ENCODE measurements around the gene DHRS7B.
"Not testable (repeated sequence)": the region's sequence is repeated elsewhere in the genome, so short reads cannot be mapped to it uniquely, and the experiment has no call there.

DHRS7B gene

DNA sequence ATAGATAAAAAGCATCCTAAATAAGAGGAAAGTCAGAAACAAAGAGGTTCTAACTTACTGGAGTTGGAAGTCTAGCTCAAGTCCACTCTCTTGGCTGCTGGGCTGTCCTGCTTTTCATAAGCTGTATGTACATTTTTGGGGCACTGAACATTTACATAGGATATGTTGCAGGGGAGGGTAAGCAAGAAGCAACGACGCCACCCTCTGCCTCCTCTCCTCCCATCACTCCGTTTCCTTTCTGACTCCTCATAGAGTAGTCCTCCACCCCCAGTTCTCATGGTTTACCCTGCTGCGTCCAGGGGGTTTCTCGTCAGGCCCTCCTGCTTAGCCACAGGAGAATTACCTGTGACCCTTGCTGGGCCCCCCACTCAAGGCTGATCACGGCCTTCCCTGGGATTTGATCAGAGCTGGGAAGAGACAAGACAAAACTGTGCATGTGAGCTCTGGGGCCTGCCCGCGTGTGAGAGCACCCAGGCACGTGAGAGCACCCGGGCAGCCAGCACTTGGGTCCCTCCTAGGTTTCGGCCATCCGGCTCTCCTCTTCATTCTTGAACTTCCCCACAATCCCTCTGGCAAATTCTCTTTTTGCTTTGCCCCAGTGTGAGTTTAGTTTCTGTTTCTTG lies 50.1 kb downstream of the DHRS7B start:
- DNase-seq (ENCODE audit: low read depth in 2 of 3, low spot score in 1 of 3), result no peak

DNA sequence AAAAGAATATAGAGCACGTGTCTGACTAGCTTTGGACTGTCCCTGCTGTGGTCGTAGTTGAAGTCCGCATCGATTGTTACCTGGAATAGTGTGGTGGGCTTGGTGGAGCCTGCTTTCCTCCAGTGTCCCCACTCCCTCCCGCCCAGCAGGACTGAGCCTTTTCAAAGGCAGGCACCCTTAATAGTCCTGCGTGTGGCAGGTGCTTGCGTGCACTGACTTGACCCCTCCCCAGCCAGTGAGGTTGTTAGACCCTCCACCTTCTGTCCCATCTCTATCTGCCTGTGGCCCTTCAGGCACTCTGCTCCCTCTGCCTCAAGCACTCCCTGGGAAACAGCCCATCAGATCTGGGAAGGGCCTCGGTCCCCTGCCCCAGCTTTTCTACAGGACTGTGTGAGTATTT lies 50.6 kb downstream of the DHRS7B start:
- DNase-seq (ENCODE audit: low read depth in 2 of 3, low spot score in 1 of 3), result no peak

DNA sequence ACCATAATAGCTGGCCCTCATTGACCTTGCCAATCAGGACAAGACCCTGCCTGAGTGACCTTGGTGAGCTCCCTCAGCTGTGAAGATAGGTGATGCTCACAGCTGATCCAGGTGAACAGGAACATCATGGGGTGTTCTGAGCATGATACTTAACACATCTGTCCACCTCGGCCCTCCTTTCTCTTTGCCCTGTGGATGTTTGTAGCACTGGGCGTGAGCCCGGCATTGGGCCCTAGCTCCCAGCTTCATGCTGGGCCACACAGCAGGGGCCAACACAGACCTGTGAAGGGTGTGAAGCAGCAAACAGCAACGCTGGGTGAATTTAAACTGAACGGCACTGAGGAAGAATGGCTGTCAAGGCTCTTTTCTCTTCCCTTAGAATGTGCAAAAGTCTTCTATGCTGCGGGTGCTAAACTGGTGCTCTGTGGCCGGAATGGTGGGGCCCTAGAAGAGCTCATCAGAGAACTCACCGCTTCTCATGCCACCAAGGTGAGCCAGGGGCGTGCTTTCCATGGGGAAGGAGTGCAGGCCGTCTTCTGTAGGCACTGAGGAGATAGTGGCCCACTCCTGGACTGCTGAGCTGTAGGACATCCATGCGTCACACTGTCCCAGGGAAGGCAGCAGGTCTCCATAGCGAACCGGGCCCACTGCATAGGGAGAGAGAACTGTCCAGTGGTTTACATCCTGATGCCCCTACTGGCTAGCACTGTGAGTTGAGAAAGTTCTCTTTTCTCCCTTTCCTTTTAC lies 51.3 kb downstream of the DHRS7B start:
- no peak for DNase-seq (ENCODE audit: low read depth in 2 of 3, low spot score in 1 of 3)

DNA sequence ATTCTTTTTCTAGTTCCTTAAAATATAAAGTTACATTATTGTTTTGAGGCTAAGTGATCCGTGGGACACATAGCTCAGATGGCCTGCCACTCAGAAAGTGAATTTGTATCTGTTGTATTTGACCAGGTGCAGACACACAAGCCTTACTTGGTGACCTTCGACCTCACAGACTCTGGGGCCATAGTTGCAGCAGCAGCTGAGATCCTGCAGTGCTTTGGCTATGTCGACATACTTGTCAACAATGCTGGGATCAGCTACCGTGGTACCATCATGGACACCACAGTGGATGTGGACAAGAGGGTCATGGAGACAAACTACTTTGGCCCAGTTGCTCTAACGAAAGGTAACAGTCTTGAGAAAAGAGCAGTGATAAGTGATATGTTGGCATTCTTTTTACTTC lies 56.7 kb downstream of the DHRS7B start:
- DNase-seq (ENCODE audit: low read depth in 2 of 3, low spot score in 1 of 3), result no peak

DNA sequence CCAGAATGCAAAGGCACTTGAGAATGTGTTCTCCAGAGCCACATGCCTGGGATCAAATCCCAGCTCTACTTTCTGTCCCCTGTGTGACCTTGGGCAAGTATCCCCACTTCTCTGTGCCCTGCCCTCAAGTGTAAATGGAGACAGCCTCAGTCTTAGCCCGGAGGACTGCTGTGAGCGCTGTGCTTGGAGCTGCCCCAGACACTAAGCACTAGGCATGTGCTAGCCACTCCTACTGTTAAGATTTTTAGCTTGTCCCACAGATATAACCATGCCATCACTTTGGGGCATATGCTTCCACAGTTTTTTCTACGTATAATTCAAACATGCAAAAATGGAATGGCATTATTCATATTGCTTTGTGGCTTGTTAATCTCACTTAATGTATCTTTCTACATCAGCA lies 57.8 kb downstream of the DHRS7B start:
- no peak for DNase-seq (ENCODE audit: low read depth in 2 of 3, low spot score in 1 of 3)

DNA sequence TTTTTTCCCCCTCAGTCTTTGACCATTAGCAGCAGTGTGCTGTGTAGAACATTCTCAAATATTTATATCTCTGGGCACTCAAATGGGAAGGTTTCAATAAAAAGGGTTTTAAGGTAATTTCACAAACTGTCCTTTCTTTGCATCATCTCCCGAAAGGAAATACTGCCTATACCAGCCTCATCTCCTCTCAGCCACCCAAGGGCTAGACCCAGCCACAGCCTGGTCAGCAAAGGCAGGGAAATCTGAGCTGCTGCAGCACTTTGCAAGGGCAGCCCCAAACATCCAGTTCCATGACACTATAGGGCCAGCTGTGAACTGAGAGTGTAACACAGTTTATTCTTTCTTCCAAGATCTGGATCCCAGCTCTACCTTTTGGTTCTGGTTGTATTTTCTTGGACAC lies 58.3 kb downstream of the DHRS7B start:
- DNase-seq (ENCODE audit: low read depth in 2 of 3, low spot score in 1 of 3), result no peak

DNA sequence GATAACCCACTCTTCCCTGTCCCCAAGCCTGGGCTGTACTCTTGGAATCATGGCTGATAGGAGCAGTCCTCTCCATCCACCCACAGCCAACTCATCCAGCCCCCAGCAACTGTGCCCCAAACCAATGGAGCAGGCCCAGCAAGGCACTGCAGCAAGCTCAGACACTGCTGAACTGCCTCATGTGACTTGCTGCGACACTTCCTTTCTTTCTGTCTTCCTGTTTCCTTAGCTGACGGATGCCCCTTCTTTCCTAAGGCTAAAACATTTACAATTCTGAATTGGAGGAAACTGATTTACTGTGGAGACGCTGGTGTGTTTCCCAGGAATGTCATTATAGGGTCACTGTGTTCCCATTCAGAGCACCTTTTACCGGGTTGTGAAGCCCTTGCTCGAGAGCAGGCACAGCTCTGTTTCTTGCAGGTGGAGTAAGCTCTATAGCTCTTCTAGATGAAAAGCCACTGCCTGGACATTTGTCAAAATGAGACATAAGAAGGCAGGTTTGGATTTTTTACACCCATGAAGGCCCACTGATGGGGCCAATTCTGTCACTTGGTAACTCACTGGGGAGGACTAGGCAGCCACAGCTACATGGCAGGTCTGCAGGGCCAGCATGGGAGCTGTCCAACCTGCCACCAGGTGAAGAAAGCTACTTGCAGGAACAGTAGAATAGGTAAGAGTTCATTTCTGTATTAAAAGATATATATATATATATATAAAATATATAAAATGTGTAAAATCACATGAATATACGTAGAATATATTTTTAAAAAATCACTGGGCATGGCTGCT lies 59.8 kb downstream of the DHRS7B start:
- DNase-seq (ENCODE audit: low read depth in 2 of 3, low spot score in 1 of 3), result no peak

DNA sequence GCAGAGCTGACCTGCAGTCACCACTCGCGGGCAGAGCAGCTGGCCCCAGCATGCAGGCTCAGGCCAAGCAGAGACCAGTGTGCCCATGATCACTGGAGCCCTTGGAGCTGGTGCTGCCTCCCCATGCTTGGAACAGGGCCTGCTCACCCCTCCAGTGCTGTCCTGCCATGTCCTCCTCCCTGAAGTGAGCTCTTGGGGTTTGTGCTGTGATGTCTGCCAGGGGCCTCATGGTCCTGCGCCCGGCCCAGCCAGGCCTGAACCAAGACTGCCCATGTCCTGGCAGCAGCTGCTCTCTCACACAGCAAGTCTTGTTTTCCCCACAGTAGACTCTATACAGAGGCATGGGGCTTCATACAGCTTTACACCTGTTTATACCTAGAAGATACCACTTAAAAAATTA lies 62.6 kb downstream of the DHRS7B start:
- DNase-seq (ENCODE audit: low read depth in 2 of 3, low spot score in 1 of 3), result no peak

DNA sequence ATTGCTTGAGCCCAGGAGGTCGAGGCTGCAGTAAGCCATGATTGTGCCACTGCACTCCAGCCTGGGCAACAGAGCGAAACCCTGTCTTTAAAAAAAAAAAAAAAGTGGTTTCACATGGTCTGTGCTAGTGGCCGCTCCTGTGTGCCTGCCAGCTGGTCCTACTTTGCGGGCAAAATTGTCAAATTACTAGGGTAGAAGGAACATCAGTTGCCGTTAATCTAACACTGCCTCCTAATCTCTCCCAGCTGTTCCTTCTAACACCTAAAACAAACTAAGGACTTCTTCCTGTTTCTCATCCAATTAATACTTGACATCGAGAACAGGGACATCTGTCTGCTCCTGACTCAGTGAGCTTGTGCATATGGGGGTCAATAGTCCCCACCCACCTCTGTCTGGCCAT lies 63.3 kb downstream of the DHRS7B start:
- no peak for DNase-seq (ENCODE audit: low read depth in 2 of 3, low spot score in 1 of 3)

DNA sequence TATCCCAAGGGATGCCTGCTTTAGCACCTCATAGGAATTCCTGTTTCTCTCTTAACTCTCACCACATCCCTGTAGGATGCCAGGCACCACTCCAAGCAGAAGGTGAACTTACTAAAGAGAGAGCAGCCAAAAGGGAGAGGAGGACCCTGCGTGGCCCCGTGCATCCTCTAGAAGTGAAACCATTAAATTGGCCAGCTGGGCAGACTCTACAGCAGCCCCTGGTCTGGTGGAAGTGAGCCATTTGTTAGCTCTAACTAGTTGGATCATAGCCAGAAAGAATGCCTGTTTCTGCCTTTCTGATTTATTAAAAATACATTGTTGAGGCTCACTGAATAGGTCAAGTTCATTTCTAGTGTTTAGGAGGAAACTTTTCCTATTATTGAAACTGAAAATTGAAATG lies 64.9 kb downstream of the DHRS7B start:
- no peak for DNase-seq (ENCODE audit: low read depth in 2 of 3, low spot score in 1 of 3)

DNA sequence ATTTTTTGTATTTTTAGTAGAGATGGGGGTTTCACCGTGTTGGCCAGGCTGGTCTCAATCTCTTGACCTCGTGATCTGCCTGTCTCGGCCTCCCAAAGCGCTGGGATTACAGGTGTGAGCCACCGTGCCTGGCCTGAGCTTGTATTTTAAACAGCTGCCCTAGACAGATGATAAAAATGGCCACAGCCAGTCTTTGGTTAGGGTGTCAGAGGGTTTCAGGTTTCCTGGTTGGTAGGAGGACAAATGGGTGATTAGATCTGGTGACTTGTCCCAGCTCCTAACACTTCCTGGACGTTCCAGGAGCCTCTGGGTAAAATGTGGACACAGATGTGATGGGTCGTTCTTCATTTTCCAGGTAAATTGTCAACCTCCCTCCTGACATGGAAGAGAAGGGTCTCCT lies 65.7 kb downstream of the DHRS7B start:
- DNase-seq (ENCODE audit: low read depth in 2 of 3, low spot score in 1 of 3), result not testable (repeated sequence)

DNA sequence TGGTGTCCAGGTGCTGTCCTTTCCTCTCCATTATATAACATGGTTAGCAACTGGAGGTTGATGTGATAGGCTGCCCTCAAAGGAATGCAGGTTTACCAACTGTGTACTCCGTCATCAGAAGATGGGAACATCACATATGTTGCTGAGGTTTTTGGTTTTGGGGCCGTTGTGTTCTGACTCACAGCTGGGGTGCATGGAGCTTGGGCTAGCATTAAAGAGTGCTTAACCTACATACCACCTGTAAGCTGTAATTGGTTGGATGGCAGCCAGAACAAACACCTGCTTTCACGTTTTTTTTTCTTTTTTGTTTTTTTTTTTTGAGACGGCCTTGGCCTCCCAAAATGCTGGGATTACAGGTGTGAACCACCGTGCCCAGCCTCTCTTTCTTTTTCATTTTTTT lies 66.3 kb downstream of the DHRS7B start:
- no peak for DNase-seq (ENCODE audit: low read depth in 2 of 3, low spot score in 1 of 3)

DNA sequence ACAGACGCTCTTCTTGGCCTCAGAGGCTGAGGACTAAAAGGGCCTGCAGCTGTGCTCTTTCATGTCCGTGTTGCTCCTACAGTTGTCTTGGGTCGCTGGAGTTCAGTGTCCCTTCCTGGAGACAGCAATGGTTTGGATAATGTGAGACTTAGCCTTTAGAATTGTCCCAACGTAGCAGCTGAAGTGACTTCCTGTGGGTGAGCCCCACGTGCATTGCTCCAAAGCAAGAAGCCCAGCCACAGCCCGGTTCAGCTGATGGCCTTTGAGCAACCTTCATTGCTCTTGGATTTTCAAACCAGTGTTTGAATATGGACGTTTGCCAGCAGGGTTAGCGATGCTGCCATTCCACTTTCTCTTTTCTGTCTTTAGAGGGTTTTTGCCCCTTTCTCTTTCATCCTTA lies 67.5 kb downstream of the DHRS7B start:
- no peak for DNase-seq (ENCODE audit: low read depth in 2 of 3, low spot score in 1 of 3)

DNA sequence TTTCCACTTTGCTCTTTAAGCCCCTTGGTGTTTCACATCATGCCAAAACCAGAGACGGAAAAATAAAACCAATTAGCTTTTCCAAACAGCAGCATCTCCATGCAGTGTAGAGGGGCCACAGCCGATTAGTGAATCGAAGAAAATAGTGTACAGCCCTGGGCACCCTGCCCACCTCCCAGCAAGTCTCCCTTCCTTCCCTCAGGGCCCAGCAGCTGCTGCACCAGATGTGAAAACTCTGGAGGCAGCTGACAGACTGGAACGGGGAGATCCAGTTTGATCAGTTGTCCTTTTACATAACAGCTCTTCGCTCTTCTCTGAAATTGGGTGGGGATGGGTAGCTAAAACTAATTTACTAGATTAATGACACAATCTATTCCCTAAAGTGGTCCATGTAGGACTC lies 67.9 kb downstream of the DHRS7B start:
- no peak for DNase-seq (ENCODE audit: low read depth in 2 of 3, low spot score in 1 of 3)

DNA sequence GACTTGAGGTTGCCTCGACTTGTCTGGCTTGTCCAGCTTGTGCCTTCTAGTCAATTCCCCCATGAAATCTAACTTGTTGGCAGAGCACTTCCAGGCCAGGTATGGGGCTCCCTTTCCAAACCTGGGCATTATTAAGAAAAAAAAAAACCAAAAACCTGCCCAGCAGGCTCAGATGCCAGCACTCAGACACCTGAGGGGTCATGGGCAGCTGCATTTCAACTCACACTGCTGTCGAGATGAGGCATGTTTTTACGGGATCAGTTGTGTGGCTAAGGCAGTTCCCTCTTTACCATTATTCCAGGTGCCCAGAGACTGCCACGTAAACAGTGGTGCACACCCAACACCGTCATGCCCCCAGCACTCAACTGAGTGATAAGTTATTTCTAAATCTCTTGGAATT lies 69.4 kb downstream of the DHRS7B start:
- no peak for DNase-seq (ENCODE audit: low read depth in 2 of 3, low spot score in 1 of 3)

DNA sequence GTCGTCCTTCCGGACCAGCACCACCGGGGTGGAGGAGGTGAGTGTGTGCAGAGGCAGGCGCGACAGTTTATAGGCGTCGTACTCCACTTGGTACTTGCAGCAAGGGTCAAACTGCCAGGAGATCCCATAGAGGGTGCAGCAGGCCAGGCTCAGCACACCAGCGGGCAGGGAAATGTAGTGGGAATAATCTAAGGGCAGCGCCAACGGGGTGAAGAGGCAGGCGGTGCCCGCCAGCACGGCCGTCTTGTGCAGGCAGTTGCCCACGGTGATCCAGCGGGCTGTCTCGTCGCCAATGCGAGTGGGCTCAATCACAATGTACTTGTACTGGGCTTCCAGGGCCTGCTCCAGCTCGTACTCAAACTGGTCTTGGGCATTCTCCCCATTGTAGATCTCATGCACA lies 71.6 kb downstream of the DHRS7B start:
- DNase-seq (ENCODE audit: low read depth in 2 of 3, low spot score in 1 of 3), result no peak

DNA sequence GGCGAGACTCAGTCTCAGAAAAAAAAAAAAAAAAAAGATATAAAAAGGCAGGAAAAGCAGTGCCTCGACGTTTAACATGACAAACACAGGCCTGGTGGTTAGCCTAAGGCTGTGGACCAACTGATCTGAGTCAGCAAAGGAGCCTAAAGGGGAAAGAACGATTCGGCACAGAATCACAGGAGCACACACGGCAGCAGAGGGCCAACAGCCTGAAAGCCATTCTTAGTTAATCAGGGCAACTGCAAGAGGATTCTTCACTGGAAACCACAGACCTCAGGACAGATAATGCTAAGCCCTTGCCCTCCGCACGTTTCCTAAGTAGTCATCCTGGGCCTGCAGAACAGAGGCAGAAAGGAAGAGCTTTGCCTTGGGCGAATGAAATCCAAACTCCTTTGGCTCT lies 72.5 kb downstream of the DHRS7B start:
- DNase-seq (ENCODE audit: low read depth in 2 of 3, low spot score in 1 of 3), result no peak

DNA sequence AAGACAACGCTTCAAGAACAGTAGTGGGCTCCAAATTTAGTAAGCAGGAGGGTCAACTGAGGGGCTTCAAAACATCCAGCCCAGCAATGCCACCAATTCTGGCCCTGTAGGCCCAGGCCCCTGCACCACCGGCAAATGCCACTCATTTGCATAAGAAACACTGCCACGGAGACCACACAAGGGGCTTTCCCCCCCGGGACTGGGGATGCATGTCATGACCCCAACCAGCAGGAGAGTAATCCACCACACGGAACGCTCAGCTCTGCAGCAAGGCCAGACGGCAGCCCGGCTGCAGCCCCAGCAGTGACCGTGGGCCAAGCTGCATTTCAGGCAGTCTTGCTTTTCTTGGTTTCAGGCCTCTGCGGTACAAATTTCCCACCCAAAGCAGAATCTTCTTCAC lies 73.1 kb downstream of the DHRS7B start:
- no peak for DNase-seq (ENCODE audit: low read depth in 2 of 3, low spot score in 1 of 3)

DNA sequence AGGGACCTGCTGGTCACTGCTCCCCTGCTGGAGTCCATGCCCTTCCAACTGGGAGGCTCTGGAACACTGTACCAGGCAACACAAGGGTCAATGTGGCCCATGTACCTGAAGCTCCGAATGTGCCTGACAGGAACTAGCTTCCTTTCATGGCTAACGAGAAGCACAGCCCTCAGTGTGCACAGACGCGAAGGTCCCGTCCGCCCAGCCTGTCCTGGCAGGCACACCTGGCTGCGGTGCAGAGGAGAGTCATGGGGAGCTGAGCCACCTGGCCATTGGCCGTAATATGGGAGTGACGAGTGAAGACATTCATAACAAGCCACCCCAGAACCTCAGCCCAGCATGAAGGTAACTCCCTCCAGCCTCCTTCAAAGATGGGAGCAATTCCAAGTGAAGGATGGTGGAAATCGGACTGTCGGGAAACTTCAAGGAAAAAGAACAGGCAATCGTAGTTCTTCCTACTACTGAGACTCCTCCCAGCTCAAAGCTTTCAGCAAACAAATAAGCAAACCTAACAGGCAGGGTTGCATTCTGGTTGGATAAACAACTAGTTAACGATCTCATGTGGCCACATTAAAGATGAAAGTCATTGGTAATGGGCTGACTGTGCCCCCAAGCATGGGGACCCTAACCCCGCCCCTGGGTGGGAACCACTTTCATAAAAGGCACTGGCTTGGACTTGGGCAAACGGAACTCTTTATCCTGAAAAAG lies 74.0 kb downstream of the DHRS7B start:
- no peak for DNase-seq (ENCODE audit: low read depth in 2 of 3, low spot score in 1 of 3)

DNA sequence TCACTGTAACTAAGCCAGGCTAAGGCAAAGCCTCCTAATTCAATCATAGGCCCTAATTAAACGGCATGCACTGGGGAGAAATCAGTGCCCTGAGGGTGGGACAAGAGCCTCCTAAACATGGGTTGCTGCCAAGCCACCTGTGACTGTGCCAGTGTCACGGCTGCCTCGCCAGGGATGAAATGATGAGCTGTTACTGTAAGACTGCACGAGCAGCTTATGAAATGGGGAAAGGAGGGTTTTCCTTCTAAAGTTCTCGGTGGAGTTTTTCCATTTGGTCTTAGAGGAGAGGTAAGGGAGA lies 74.5 kb downstream of the DHRS7B start:
- DNase-seq (ENCODE audit: low read depth in 2 of 3, low spot score in 1 of 3), result no peak

DNA sequence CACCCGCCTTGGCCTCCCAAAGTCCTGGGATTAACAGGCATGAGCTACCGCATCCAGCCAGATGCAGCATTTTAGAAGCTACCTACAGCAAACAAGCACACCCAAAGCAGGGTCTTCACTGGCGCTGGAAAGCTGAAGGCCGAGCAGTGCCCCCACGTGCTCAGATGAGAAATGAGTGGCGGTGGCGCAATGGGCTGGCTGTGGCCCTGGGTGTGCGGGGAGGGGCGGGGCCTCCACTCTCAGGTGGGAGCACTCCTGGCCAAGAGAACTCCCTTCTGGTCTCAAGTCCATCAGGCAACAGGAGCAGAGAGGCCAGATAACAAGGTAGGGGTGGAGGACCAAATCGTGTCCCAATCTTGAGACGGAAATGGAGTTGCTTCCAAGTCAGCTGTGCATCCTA lies 75.1 kb downstream of the DHRS7B start:
- DNase-seq (ENCODE audit: low read depth in 2 of 3, low spot score in 1 of 3), result no peak

DNA sequence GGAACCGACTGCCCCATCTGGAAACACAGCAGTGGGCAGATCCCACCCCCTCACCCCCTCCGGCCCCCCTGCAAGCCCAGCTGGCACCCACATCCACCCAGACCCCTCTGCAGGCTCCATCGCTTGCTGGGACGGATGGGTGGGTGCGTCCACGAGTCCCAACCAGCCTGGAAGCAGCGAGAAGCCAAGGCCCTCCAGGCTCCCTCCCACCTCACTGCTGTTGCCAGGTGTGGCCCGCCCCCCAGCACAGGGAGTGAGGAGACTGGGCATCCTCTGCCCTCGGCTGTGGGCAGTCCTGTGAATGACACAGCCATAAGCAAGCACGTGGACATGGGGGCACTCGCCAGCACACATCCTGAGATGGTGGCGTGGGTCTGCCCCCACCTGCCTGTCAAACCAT lies 75.7 kb downstream of the DHRS7B start:
- no peak for DNase-seq (ENCODE audit: low read depth in 2 of 3, low spot score in 1 of 3)

Data from stimulated activated CD4-positive, alpha-beta T cell treated with anti-CD3 and anti-CD28 coated beads, Interleukin-12 subunit alpha, Interleukin-12 subunit beta, amount 100 ng/mL, for 48 hours (primary cell).